ENCODE results near the gene SELENOI.

DNA sequence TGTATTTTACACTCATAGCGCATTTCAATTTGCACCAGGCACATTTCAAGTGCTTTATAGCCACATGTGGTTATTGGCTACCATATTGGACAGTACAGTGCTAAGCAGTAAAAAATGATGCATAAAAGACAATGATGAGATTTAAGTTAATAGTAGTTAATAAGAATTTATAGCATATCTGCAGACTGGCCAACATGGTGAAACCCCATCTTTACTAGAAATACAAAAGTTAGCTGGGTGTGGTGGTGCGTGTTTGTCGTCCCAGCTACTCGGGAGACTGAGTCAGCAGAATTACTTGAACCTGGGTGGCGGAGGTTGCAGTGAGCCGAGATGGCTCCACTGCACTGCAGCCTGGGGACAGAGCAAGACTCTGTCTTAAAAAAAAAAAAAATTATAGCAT is 65.5 kb downstream of the SELENOI start:
- TF ChIP-seq, protein P1, sequence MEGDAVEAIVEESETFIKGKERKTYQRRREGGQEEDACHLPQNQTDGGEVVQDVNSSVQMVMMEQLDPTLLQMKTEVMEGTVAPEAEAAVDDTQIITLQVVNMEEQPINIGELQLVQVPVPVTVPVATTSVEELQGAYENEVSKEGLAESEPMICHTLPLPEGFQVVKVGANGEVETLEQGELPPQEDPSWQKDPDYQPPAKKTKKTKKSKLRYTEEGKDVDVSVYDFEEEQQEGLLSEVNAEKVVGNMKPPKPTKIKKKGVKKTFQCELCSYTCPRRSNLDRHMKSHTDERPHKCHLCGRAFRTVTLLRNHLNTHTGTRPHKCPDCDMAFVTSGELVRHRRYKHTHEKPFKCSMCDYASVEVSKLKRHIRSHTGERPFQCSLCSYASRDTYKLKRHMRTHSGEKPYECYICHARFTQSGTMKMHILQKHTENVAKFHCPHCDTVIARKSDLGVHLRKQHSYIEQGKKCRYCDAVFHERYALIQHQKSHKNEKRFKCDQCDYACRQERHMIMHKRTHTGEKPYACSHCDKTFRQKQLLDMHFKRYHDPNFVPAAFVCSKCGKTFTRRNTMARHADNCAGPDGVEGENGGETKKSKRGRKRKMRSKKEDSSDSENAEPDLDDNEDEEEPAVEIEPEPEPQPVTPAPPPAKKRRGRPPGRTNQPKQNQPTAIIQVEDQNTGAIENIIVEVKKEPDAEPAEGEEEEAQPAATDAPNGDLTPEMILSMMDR (optimal IDR thresholded peaks at IDR 0.05 in 1 of 3, IDR thresholded peaks at IDR 0.05 in 1 of 3, conservative IDR thresholded peaks at IDR 0.05 in 1 of 3; ENCODE audit: extremely low read depth in 1 of 3, insufficient read depth in 2 of 3, low read length in 3 of 3): no peak
- TF ChIP-seq EZH2 (IDR thresholded peaks at IDR 0.05; ENCODE audit: low read length): no peak

All from keratinocyte (primary cell).